ENCODE data around the gene CNTN4. TPM values are rescaled to one million over a fixed set of nuclear protein-coding genes. Genes with fewer than 3 reads are reported as not detected.

CNTN4 gene
- total RNA-seq, 1 experiment from 2014 or later: 5.7 TPM

- ChIA-PET CTCF (no interaction called here), POLR2A (ENCODE audit: low non-redundant PET) (no interaction called here)
- BruUV-seq (replicated peaks): no TSS peak
- H3K36me3 ChIP-seq (ENCODE audit: insufficient read depth, low read length, poor library complexity, severe bottlenecking): no peaks in the 10 kb centered on the region
- TF ChIP-seq CTCF (conservative IDR thresholded peaks at IDR 0.05; ENCODE audit: low read depth, low read length): no peak
- TF ChIP-seq EZH2 (IDR thresholded peaks at IDR 0.05; ENCODE audit: borderline replicate concordance, low read depth, low read length, poor library complexity, severe bottlenecking): no peak
- no peak overlapping the region for H3K4me3 ChIP-seq (ENCODE audit: low read depth, low read length, poor library complexity, severe bottlenecking)
- intact Hi-C loops (cut with micrococcal nuclease; ENCODE audit: unreplicated experiment): no loop called here
- no peaks in the 10 kb centered on the region for H3K9me3 ChIP-seq (ENCODE audit: low read depth, low read length, poor library complexity, severe bottlenecking)
- H3K27me3 ChIP-seq (replicated peaks; ENCODE audit: insufficient read depth, low read depth, low read length, poor library complexity): no peaks in the 10 kb centered on the region
- no peak overlapping the region for H3K27ac ChIP-seq (ENCODE audit: low read depth, low read length, poor library complexity, severe bottlenecking)
- peaks cover 6% of the 10 kb centered on the region for H3K4me1 ChIP-seq (ENCODE audit: insufficient read depth, low read length, poor library complexity, severe bottlenecking)
- DNase-seq (ENCODE audit: low spot score): no peak
Observed at GRCh38 chr3:3101660-3102458, 1003.2 kb downstream of the CNTN4 start.

- TF ChIP-seq EZH2 (IDR thresholded peaks at IDR 0.05; ENCODE audit: borderline replicate concordance, low read depth, low read length, poor library complexity, severe bottlenecking) (no peak), CTCF (conservative IDR thresholded peaks at IDR 0.05; ENCODE audit: low read depth, low read length) (no peak)
- Histone ChIP-seq H3K36me3 (ENCODE audit: insufficient read depth, low read length, poor library complexity, severe bottlenecking) (no peaks in the 10 kb centered on the region), H3K4me1 (ENCODE audit: insufficient read depth, low read length, poor library complexity, severe bottlenecking) (peaks cover 6% of the 10 kb centered on the region), H3K27me3 (replicated peaks; ENCODE audit: insufficient read depth, low read depth, low read length, poor library complexity) (no peaks in the 10 kb centered on the region), H3K9me3 (ENCODE audit: low read depth, low read length, poor library complexity, severe bottlenecking) (no peaks in the 10 kb centered on the region), H3K27ac (ENCODE audit: low read depth, low read length, poor library complexity, severe bottlenecking) (no peak overlapping the region), H3K4me3 (ENCODE audit: low read depth, low read length, poor library complexity, severe bottlenecking) (no peak overlapping the region)
- no TSS peak for BruUV-seq (replicated peaks)
- ChIA-PET POLR2A (ENCODE audit: low non-redundant PET) (no interaction called here), CTCF (no interaction called here)
- intact Hi-C loops (cut with micrococcal nuclease; ENCODE audit: unreplicated experiment): no loop called here
- no peak for DNase-seq (ENCODE audit: low spot score)
Observed at GRCh38 chr3:3102751-3103150, 1004.1 kb downstream of the CNTN4 start.

GRCh38 chr3:3105246-3105645 lies 1006.6 kb downstream of the CNTN4 start:
- Histone ChIP-seq H3K27me3 (replicated peaks; ENCODE audit: insufficient read depth, low read depth, low read length, poor library complexity) (no peaks in the 10 kb centered on the region), H3K9me3 (ENCODE audit: low read depth, low read length, poor library complexity, severe bottlenecking) (no peaks in the 10 kb centered on the region), H3K4me3 (ENCODE audit: low read depth, low read length, poor library complexity, severe bottlenecking) (no peak overlapping the region), H3K27ac (ENCODE audit: low read depth, low read length, poor library complexity, severe bottlenecking) (no peak overlapping the region), H3K4me1 (ENCODE audit: insufficient read depth, low read length, poor library complexity, severe bottlenecking) (peaks cover 6% of the 10 kb centered on the region), H3K36me3 (ENCODE audit: insufficient read depth, low read length, poor library complexity, severe bottlenecking) (no peaks in the 10 kb centered on the region)
- CTCF ChIA-PET: no interaction called here
- intact Hi-C loops (cut with micrococcal nuclease; ENCODE audit: unreplicated experiment): no loop called here
- BruUV-seq (replicated peaks): no TSS peak
- TF ChIP-seq EZH2 (IDR thresholded peaks at IDR 0.05; ENCODE audit: borderline replicate concordance, low read depth, low read length, poor library complexity, severe bottlenecking): no peak
- TF ChIP-seq CTCF (conservative IDR thresholded peaks at IDR 0.05; ENCODE audit: low read depth, low read length): no peak
- DNase-seq (ENCODE audit: low spot score): no peak
- POLR2A ChIA-PET (ENCODE audit: low non-redundant PET): no interaction called here

Measured in A673 (cell line).